Tibial artery (tissue), 4 donors: Measurements from ENCODE around the gene PAFAH2.
"Not testable (repeated sequence)": the region's sequence is repeated elsewhere in the genome, so short reads cannot be mapped to it uniquely, and the experiment has no call there.

Experiments
- DNase-seq, 2 donors: peaks; one replicate each; pipeline ENCODE4 v3.0.0-alpha.2; 2019
- H3K27ac ChIP-seq, 2 donors: fragments of 200-600 bp; sonication (generic) in 1 of 2; 1 replicate in 1 of 2; 2 replicates in 1 of 2; pipeline ENCODE4 v1.5.1; 2018 to 2019; ENCODE audit warnings: mild to moderate bottlenecking in 1 of 2
- H3K27me3 ChIP-seq, 2 donors: fragments of 200-600 bp; sonication (generic) in 1 of 2; one replicate each; pipeline versions ENCODE4 v1.5.1 to v1.6.0; 2016 to 2019
- H3K36me3 ChIP-seq, 3 donors: fragments of 200-600 bp; sonication (generic) in 2 of 3; one replicate each; pipeline ENCODE4 v1.5.1; 2016 to 2019; ENCODE audit warnings: mild to moderate bottlenecking in 2 of 3
- H3K4me1 ChIP-seq, 4 donors: fragments of 200-600 bp; sonication (generic) in 2 of 4; 1 replicate in 3 of 4; 2 replicates in 1 of 4; pipeline ENCODE4 v1.5.1; 2016 to 2019
- H3K4me3 ChIP-seq, 2 donors: fragments of 200-600 bp; sonication (generic) in 1 of 2; 1 replicate in 1 of 2; 2 replicates in 1 of 2; pipeline ENCODE4 v1.5.1; 2018 to 2019; ENCODE audit warnings: mild to moderate bottlenecking in 2 of 2
- H3K9me3 ChIP-seq, 3 donors: fragments of 200-600 bp; sonication (generic) in 1 of 3; one replicate each; pipeline ENCODE4 v1.5.1; 2016 to 2019
- CTCF ChIP-seq, 2 experiments: fragments of 200-600 bp in 1 of 2; fragments of 450-650 bp in 1 of 2; IDR thresholded peaks; one replicate each; pipeline ENCODE4 v1.5.1; 2017 to 2019; ENCODE audit warnings: antibody characterized with exemption in 2 of 2, mild to moderate bottlenecking in 1 of 2, moderate library complexity in 1 of 2
- intact Hi-C: fragments of 100-400 bp; cut with DNase I; formaldehyde crosslinking; loops from one replicate; pipeline ENCODE4 v1.15.0; 2023; ENCODE audit warnings: low total_unique reads

PAFAH2 gene

GRCh38 chr1:25987951-25988350, 9.9 kb downstream of the PAFAH2 start:
- no peak for TF ChIP-seq CTCF (IDR thresholded peaks at IDR 0.05)
- H3K27me3 ChIP-seq, result no peaks in the 10 kb centered on the region
- H3K9me3 ChIP-seq, result no peaks in the 10 kb centered on the region
- H3K27ac ChIP-seq, result no peak overlapping the region
- H3K4me1 ChIP-seq, result no peaks in the 10 kb centered on the region
- H3K36me3 ChIP-seq, result peaks cover 12 to 74% (median 25%) of the 10 kb centered on the region in 3 donors
- intact Hi-C loops, result no loop called here
- DNase-seq, result no peak
- no peak overlapping the region for H3K4me3 ChIP-seq

GRCh38 chr1:25986773-25987172, 11.1 kb downstream of the PAFAH2 start:
- intact Hi-C loops, H3K27ac ChIP-seq: not testable (repeated sequence)
- H3K36me3 ChIP-seq, result peaks cover 24 to 85% (median 36%) of the 10 kb centered on the region in 3 donors

GRCh38 chr1:25985670-25986069, 12.2 kb downstream of the PAFAH2 start:
- TF ChIP-seq CTCF (IDR thresholded peaks at IDR 0.05), result no peak
- Histone ChIP-seq H3K4me3 (no peak overlapping the region), H3K27me3 (no peaks in the 10 kb centered on the region), H3K36me3 (peaks cover 33 to 94% (median 48%) of the 10 kb centered on the region in 3 donors), H3K9me3 (no peaks in the 10 kb centered on the region), H3K4me1 (no peaks in the 10 kb centered on the region), H3K27ac (no peak overlapping the region)
- intact Hi-C loops, result no loop called here
- DNase-seq, result no peak

More at GRCh38 chr1:25986773-25987172, 11.1 kb downstream of the PAFAH2 start:
- H3K4me3 ChIP-seq, H3K4me1 ChIP-seq, H3K9me3 ChIP-seq, DNase-seq, H3K27me3 ChIP-seq: not testable (repeated sequence)

GRCh38 chr1:25985171-25985570, 12.7 kb downstream of the PAFAH2 start:
- peaks cover 35 to 90% (median 48%) of the 10 kb centered on the region in 3 donors for H3K36me3 ChIP-seq
- H3K27ac ChIP-seq, result no peak overlapping the region
- no peaks in the 10 kb centered on the region for H3K4me1 ChIP-seq
- H3K4me3 ChIP-seq, result no peak overlapping the region
- TF ChIP-seq CTCF (IDR thresholded peaks at IDR 0.05), result no peak
- no peaks in the 10 kb centered on the region for H3K27me3 ChIP-seq
- intact Hi-C loops, result no loop called here
- DNase-seq, result no peak
- H3K9me3 ChIP-seq, result no peaks in the 10 kb centered on the region

- no peaks in the 10 kb centered on the region for H3K4me1 ChIP-seq
- no peak overlapping the region for H3K4me3 ChIP-seq
- H3K27ac ChIP-seq, result no peak overlapping the region
- no peak for DNase-seq
- intact Hi-C loops, result no loop called here
- TF ChIP-seq CTCF (IDR thresholded peaks at IDR 0.05), result no peak
- H3K36me3 ChIP-seq, result peaks cover 55 to 84% (median 62%) of the 10 kb centered on the region in 3 donors
- H3K9me3 ChIP-seq, result no peaks in the 10 kb centered on the region
- H3K27me3 ChIP-seq, result no peaks in the 10 kb centered on the region
These were observed 18.7 kb downstream of the PAFAH2 start for GRCh38 chr1:25979210-25979609.

- H3K36me3 ChIP-seq, result peaks cover 61 to 84% (median 62%) of the 10 kb centered on the region in 3 donors
These were observed 19.5 kb downstream of the PAFAH2 start for GRCh38 chr1:25978403-25978802.

More at GRCh38 chr1:25978403-25978802, 19.5 kb downstream of the PAFAH2 start:
- no peak overlapping the region for H3K27ac ChIP-seq
- no peak for TF ChIP-seq CTCF (IDR thresholded peaks at IDR 0.05)
- H3K4me1 ChIP-seq, result no peaks in the 10 kb centered on the region
- no peak for DNase-seq
- no peaks in the 10 kb centered on the region for H3K27me3 ChIP-seq
- intact Hi-C loops, result no loop called here
- no peaks in the 10 kb centered on the region for H3K9me3 ChIP-seq
- H3K4me3 ChIP-seq, result no peak overlapping the region
